Astrocyte (in vitro differentiated cells and primary cell): Measurements from ENCODE around the gene IPPK. TPM values are rescaled to one million over a fixed set of nuclear protein-coding genes. Genes with fewer than 3 reads are reported as not detected.
A peak's percentile ranks its signal among the peaks of the same experiment; 100 is the strongest.

Experiments
- DNase-seq: peaks from one replicate; pipeline ENCODE4 v3.0.0-alpha.2; 2010; ENCODE audit warnings: low read depth
- FAIRE-seq: peaks from 2 replicates; lab custom pipeline; 2011; peaks lifted over from hg19 to GRCh38; lab: Jason Lieb, UNC
- H2AFZ ChIP-seq: 2 replicates; pipeline ENCODE4 v1.6.0; 2012; ENCODE audit warnings: low read depth, low read length, inconsistent platforms
- H3K27ac ChIP-seq: 2 replicates; pipeline ENCODE4 v1.5.1; 2011; ENCODE audit warnings: low read depth, low read length, inconsistent platforms
- H3K27me3 ChIP-seq: 2 replicates; pipeline ENCODE4 v1.6.0; 2011; ENCODE audit warnings: low read length, inconsistent platforms; ENCODE audit not compliant: insufficient read depth
- H3K36me3 ChIP-seq: 2 replicates; pipeline ENCODE4 v1.5.1; 2011; ENCODE audit warnings: low read length, inconsistent platforms; ENCODE audit not compliant: insufficient read depth
- H3K4me1 ChIP-seq: 2 replicates; pipeline ENCODE4 v1.5.1; 2011; ENCODE audit warnings: low read length, inconsistent platforms; ENCODE audit not compliant: insufficient read depth
- H3K4me2 ChIP-seq: 2 replicates; pipeline ENCODE4 v1.6.0; 2012; ENCODE audit warnings: low read length, inconsistent platforms
- H3K4me3 ChIP-seq: 2 replicates; pipeline ENCODE4 v1.5.1; 2011; ENCODE audit warnings: low read depth, mild to moderate bottlenecking, low read length, inconsistent platforms; ENCODE audit not compliant: insufficient read depth
- H3K79me2 ChIP-seq: 2 replicates; pipeline ENCODE4 v1.6.0; 2012; ENCODE audit warnings: mild to moderate bottlenecking, low read length, inconsistent platforms; ENCODE audit not compliant: insufficient read depth
- H3K9ac ChIP-seq: 2 replicates; pipeline ENCODE4 v1.6.0; 2012; ENCODE audit warnings: mild to moderate bottlenecking, low read length, inconsistent platforms
- H3K9me3 ChIP-seq: 2 replicates; pipeline ENCODE4 v1.5.1; 2012; ENCODE audit warnings: low read depth, mild to moderate bottlenecking, low read length, inconsistent platforms; ENCODE audit not compliant: insufficient read depth
- H4K20me1 ChIP-seq: 2 replicates; pipeline ENCODE4 v1.6.0; 2012; ENCODE audit warnings: low read length, inconsistent platforms; ENCODE audit not compliant: insufficient read depth
- H3K27ac Mint-ChIP-seq: one replicate; pipeline ENCODE4 v1.8.0; 2021; ENCODE audit warnings: mild to moderate bottlenecking, mixed read lengths; ENCODE audit not compliant: unreplicated experiment
- H3K27me3 Mint-ChIP-seq: one replicate; pipeline ENCODE4 v1.8.0; 2021; ENCODE audit warnings: low read depth, mixed read lengths; ENCODE audit not compliant: unreplicated experiment
- H3K36me3 Mint-ChIP-seq: one replicate; pipeline ENCODE4 v1.8.0; 2021; ENCODE audit warnings: low read depth, mixed read lengths; ENCODE audit not compliant: unreplicated experiment
- H3K4me1 Mint-ChIP-seq: one replicate; pipeline ENCODE4 v1.8.0; 2021; ENCODE audit warnings: low read depth, mixed read lengths; ENCODE audit not compliant: unreplicated experiment
- H3K4me3 Mint-ChIP-seq: one replicate; pipeline ENCODE4 v1.8.0; 2021; ENCODE audit warnings: mild to moderate bottlenecking, moderate library complexity, mixed read lengths; ENCODE audit not compliant: unreplicated experiment
- H3K9me3 Mint-ChIP-seq: one replicate; pipeline ENCODE4 v1.8.0; 2021; ENCODE audit warnings: mild to moderate bottlenecking, mixed read lengths; ENCODE audit not compliant: unreplicated experiment
- CTCF ChIP-seq: IDR thresholded peaks from 2 replicates; pipeline ENCODE4 v1.5.1; 2011; ENCODE audit warnings: low read depth, mild to moderate bottlenecking, inconsistent platforms, low read length, moderate library complexity; ENCODE audit not compliant: insufficient read depth
- EZH2 ChIP-seq: IDR thresholded peaks from 2 replicates; pipeline ENCODE4 v1.6.1; 2012; ENCODE audit warnings: mild to moderate bottlenecking, low read length, inconsistent platforms; ENCODE audit not compliant: insufficient read depth
- total RNA-seq: library from RNA; stranded (reverse); gene quantifications from 2 replicates; pipeline ENCODE4 v1.2.1, GENCODE V29; 2021

IPPK gene
- total RNA-seq, 1 donor from 2014 or later, result 14.1 TPM

- TF ChIP-seq CTCF, result no peak
- no peak for TF ChIP-seq EZH2
- Mint-ChIP-seq H3K9me3 (no peaks in the 10 kb centered on the region), H3K27ac (no peak overlapping the region), H3K36me3 (no peaks in the 10 kb centered on the region), H3K4me1 (peaks cover 5% of the 10 kb centered on the region), H3K27me3 (no peaks in the 10 kb centered on the region), H3K4me3 (no peak overlapping the region)
- Histone ChIP-seq H3K9me3 (no peaks in the 10 kb centered on the region), H3K79me2 (no peaks in the 10 kb centered on the region), H4K20me1 (no peaks in the 10 kb centered on the region), H3K27ac (peak overlapping the region; percentile 0), H3K4me3 (no peak overlapping the region), H3K9ac (no peak overlapping the region), H3K27me3 (no peaks in the 10 kb centered on the region), H3K36me3 (no peaks in the 10 kb centered on the region), H2AFZ (no peak overlapping the region), H3K4me1 (peaks cover 12% of the 10 kb centered on the region), H3K4me2 (no peak overlapping the region)
- FAIRE-seq (no peak), DNase-seq (peak; percentile 82)
Observed at GRCh38 chr9:92564982-92565381, 104.9 kb downstream of the IPPK start.

- no peak for FAIRE-seq
- Histone ChIP-seq H3K9ac (no peak overlapping the region), H3K9me3 (no peaks in the 10 kb centered on the region), H4K20me1 (no peaks in the 10 kb centered on the region), H3K27ac (peak overlapping the region; percentile 46), H3K36me3 (no peaks in the 10 kb centered on the region), H3K79me2 (no peaks in the 10 kb centered on the region), H3K4me2 (no peak overlapping the region), H3K27me3 (no peaks in the 10 kb centered on the region), H3K4me1 (peaks cover 12% of the 10 kb centered on the region), H2AFZ (no peak overlapping the region), H3K4me3 (no peak overlapping the region)
- H3K36me3 Mint-ChIP-seq, result no peaks in the 10 kb centered on the region
- no peak overlapping the region for H3K27ac Mint-ChIP-seq
- no peak overlapping the region for H3K4me3 Mint-ChIP-seq
- H3K9me3 Mint-ChIP-seq, result no peaks in the 10 kb centered on the region
- TF ChIP-seq CTCF (no peak), EZH2 (no peak)
- H3K4me1 Mint-ChIP-seq, result peaks cover 5% of the 10 kb centered on the region
- peak; percentile 92 for DNase-seq
- H3K27me3 Mint-ChIP-seq, result no peaks in the 10 kb centered on the region
Observed at GRCh38 chr9:92564504-92564903, 105.4 kb downstream of the IPPK start.

Other genes with a start within 250 kb of the IPPK start
- gene OMD, start 245.7 kb downstream of the IPPK start, total RNA-seq, result not detected in 2 replicates
- gene ASPN, start 187.6 kb downstream of the IPPK start, total RNA-seq, result not detected in 2 replicates
- gene ECM2, start 134.1 kb downstream of the IPPK start, total RNA-seq, result 0.18 and 0.22 TPM in 2 replicates
- 45.9 and 48.2 TPM in 2 replicates for gene BICD2, start 94.7 kb upstream of the IPPK start, total RNA-seq
- gene ZNF484, start 207.9 kb upstream of the IPPK start, total RNA-seq, result 9.8 and 10.6 TPM in 2 replicates